ENCODE data around the gene RNF43. TPM values are rescaled to one million over a fixed set of nuclear protein-coding genes. Genes with fewer than 3 reads are reported as not detected.

The RNF43 gene
- total RNA-seq, 1 donor from 2014 or later = 1.7 TPM

GRCh38 chr17:58388302-58389190 lies 28.8 kb downstream of the RNF43 start:
- no peak for DNase-seq (ENCODE audit: low read depth)
- H3K4me3 ChIP-seq (ENCODE audit: low read depth, low read length) = no peak overlapping the region

GRCh38 chr17:58387834-58388233 lies 29.5 kb downstream of the RNF43 start:
- H3K4me3 ChIP-seq (ENCODE audit: low read depth, low read length) = no peak overlapping the region
- no peak for TF ChIP-seq CTCF (conservative IDR thresholded peaks at IDR 0.05; ENCODE audit: low read depth, low read length)
- no peak for DNase-seq (ENCODE audit: low read depth)

More at GRCh38 chr17:58388302-58389190, 28.8 kb downstream of the RNF43 start:
- no peak for TF ChIP-seq CTCF (conservative IDR thresholded peaks at IDR 0.05; ENCODE audit: low read depth, low read length)

- TF ChIP-seq CTCF (conservative IDR thresholded peaks at IDR 0.05; ENCODE audit: low read depth, low read length) = no peak
- H3K4me3 ChIP-seq (ENCODE audit: low read depth, low read length) = no peak overlapping the region
Measured at GRCh38 chr17:58386708-58387107, 30.6 kb downstream of the RNF43 start.

GRCh38 chr17:58385359-58385899 lies 31.9 kb downstream of the RNF43 start:
- TF ChIP-seq CTCF (conservative IDR thresholded peaks at IDR 0.05; ENCODE audit: low read depth, low read length) = no peak
- DNase-seq (ENCODE audit: low read depth) = no peak
- no peak overlapping the region for H3K4me3 ChIP-seq (ENCODE audit: low read depth, low read length)

More at GRCh38 chr17:58386708-58387107, 30.6 kb downstream of the RNF43 start:
- DNase-seq (ENCODE audit: low read depth) = no peak

- no peak for DNase-seq (ENCODE audit: low read depth)
- H3K4me3 ChIP-seq (ENCODE audit: low read depth, low read length) = no peak overlapping the region
- no peak for TF ChIP-seq CTCF (conservative IDR thresholded peaks at IDR 0.05; ENCODE audit: low read depth, low read length)
Measured at GRCh38 chr17:58384897-58385296, 32.4 kb downstream of the RNF43 start.

GRCh38 chr17:58383892-58384462 lies 33.4 kb downstream of the RNF43 start:
- no peak for DNase-seq (ENCODE audit: low read depth)
- no peak for TF ChIP-seq CTCF (conservative IDR thresholded peaks at IDR 0.05; ENCODE audit: low read depth, low read length)

More at GRCh38 chr17:58383892-58384462, 33.4 kb downstream of the RNF43 start:
- no peak overlapping the region for H3K4me3 ChIP-seq (ENCODE audit: low read depth, low read length)

Measured in epithelial cell of proximal tubule (primary cell).